Small intestine (tissue), 7 donors: Measurements from ENCODE around the gene SELENOH. TPM values are rescaled to one million over a fixed set of nuclear protein-coding genes. Genes with fewer than 3 reads are reported as not detected.
"Not testable (repeated sequence)": the region's sequence is repeated elsewhere in the genome, so short reads cannot be mapped to it uniquely, and the experiment has no call there.

Experiments
- DNase-seq, 2 donors: peaks; one replicate each; pipeline versions ENCODE4 v3.0.0 to v3.0.0-alpha.2; 2013
- FAIRE-seq: peaks from 2 replicates; lab custom pipeline; 2012; peaks lifted over from hg19 to GRCh38; lab: Jason Lieb, UNC
- H3K27ac ChIP-seq, 3 donors: one replicate each; pipeline ENCODE4 v1.5.1; 2013; ENCODE audit warnings: low read length in 2 of 3, mild to moderate bottlenecking in 2 of 3, control low read depth in 1 of 3, inconsistent platforms in 1 of 3, low read depth in 1 of 3, moderate library complexity in 1 of 3
- H3K27me3 ChIP-seq, 3 donors: one replicate each; pipeline ENCODE4 v1.6.1; 2013; ENCODE audit warnings: low read length in 3 of 3, inconsistent platforms in 1 of 3; ENCODE audit not compliant: control insufficient read depth in 3 of 3, insufficient read depth in 3 of 3
- H3K36me3 ChIP-seq, 3 donors: one replicate each; pipeline ENCODE4 v1.6.1; 2013; ENCODE audit warnings: low read length in 3 of 3, inconsistent platforms in 1 of 3, low read depth in 1 of 3, mild to moderate bottlenecking in 1 of 3, moderate library complexity in 1 of 3; ENCODE audit not compliant: control insufficient read depth in 3 of 3, insufficient read depth in 2 of 3
- H3K4me1 ChIP-seq, 3 donors: one replicate each; pipeline ENCODE4 v1.6.1; 2013; ENCODE audit warnings: low read length in 2 of 3, inconsistent platforms in 1 of 3, low read depth in 1 of 3, mild to moderate bottlenecking in 1 of 3, moderate library complexity in 1 of 3; ENCODE audit not compliant: control insufficient read depth in 3 of 3, insufficient read depth in 2 of 3
- H3K4me3 ChIP-seq, 3 donors: one replicate each; pipeline ENCODE4 v1.5.1; 2013; ENCODE audit warnings: low read length in 3 of 3, control low read depth in 1 of 3, inconsistent platforms in 1 of 3, low read depth in 1 of 3, mild to moderate bottlenecking in 1 of 3, moderate library complexity in 1 of 3
- H3K9me3 ChIP-seq, 2 donors: one replicate each; pipeline ENCODE4 v1.6.1; 2013; ENCODE audit warnings: low read depth in 1 of 2, low read length in 1 of 2; ENCODE audit not compliant: control insufficient read depth in 2 of 2, insufficient read depth in 1 of 2
- WGBS, 3 donors: extraction: QIAGEN DNeasy Blood & Tissue Kit; methylation state at CpG; one replicate each; pipeline ENCODE4 v1.1.7; 2013; 5-methylcytosine and 5-hydroxymethylcytosine counted together
- polyA plus RNA-seq, 4 donors: library from polyadenylated mRNA; stranded (reverse) in 3 of 4; unstranded in 1 of 4; fragments of 200-250 nt in 3 of 4; fragments of 120-200 nt in 1 of 4; gene quantifications; one replicate each; pipeline versions ENCODE4 v1.2.1 to v1.2.3, GENCODE V29; 2013
- donor health status: healthy with polysubstance abuse.
- donor health status: control.
- donor health status: control.
- donor health status: Bipolar disorder and iron deficiency.
- donor health status: healthy.

The SELENOH gene
- polyA plus RNA-seq, 4 donors, result 78.3 to 148 (median 128) TPM

DNA sequence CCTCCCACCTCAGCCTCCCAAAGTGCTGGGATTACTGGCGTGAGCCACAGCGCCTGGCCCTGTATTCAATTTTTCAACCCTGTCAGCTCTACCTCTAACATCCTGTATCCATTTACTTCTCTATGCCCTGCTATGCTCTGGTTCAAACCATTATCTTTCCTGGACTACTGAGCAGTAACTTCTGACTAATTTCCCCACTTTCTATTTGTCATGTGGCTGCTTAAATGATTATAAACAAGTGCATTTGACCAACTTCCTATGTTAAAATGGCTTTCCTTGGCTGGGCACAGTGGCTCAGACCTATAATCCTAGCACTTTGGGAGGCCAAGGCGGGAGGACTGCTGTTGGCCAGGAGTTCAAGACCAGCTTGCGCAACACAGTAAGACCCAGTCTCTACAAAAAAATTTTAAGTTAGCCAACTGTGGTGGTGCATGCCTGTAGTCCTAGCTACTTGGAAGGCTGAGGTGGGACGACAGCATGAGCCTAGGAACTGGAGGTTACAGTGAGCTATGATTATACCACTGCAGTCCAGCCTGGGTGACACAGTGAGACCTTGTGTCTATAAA, 31.4 kb upstream of the SELENOH start:
- 92 to 99% (median 93%) methylated on average over 5 of the region's 5 CpGs for WGBS, 3 donors
- Histone ChIP-seq H3K27me3 (no peaks in the 10 kb centered on the region), H3K27ac (no peak overlapping the region), H3K4me1 (peaks cover 8 to 19% (median 11%) of the 10 kb centered on the region in 3 donors), H3K9me3 (no peaks in the 10 kb centered on the region), H3K36me3 (peaks cover 0 to 7% (median under 1%) of the 10 kb centered on the region in 3 donors), H3K4me3 (no peak overlapping the region)
- DNase-seq (no peak), FAIRE-seq (no peak)

DNA sequence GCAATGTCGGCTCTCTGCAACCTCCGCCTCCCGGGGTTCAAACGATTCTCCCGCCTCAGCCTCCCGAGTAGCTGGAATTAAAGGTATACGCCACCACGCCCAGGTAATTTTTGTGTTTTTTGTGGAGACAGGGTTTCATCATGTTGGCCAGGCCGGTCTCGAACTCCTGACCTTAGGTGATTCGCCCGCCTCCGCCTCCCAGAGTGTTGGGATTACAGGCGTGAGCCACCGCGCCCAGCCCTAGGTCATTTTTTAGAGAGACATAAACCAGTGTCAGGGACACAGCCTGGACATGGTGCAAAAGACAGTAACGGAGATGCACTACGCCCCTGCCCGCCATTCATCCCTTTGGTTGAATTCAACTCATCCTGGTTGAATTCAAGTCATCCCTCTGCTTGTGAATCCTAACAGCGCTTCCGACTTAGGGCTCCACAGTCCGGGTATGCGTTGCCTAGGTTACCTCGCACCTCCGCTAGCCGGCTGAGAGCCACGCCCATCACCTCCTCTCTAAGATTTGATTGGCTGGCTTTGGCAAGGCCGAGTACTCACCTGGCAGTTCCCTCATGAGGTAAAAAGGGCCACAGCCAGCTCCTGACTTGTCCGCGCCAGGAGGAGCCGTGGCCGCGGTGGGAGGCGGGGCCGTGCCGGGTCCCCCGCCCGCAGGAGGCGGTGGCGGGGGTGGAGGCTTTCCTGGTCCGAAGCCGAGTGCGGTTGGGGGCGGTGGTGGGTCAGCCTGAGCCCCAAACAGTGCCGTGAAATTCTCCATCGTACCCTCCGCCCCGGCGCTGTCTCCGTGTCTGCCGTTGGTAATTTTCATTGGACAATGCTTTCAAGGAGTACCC, 29.7 kb upstream of the SELENOH start, which contains the start of gene MED19:
Gene MED19 (minus strand): TSS at position 802 of the 842 bp plus-strand sequence. CDS start 36 bp downstream, at position 766.
- Histone ChIP-seq H3K36me3 (no peaks in the 10 kb centered on the region), H3K9me3 (no peaks in the 10 kb centered on the region), H3K4me3 (peak within 1 kb of the TSS; percentile 87 to 100 (median 91)), H3K27me3 (no peaks in the 10 kb centered on the region), H3K27ac (peak within 1 kb of the TSS; percentile 80 to 94 (median 89)), H3K4me1 (peaks cover 8 to 19% (median 11%) of the 10 kb centered on the region in 3 donors)
- peak; percentile 94 for DNase-seq
- WGBS, 3 donors, result 2 to 5% (median 3%) methylated on average over 44 to 51 of the region's 51 CpGs
- FAIRE-seq, result no peak

DNA sequence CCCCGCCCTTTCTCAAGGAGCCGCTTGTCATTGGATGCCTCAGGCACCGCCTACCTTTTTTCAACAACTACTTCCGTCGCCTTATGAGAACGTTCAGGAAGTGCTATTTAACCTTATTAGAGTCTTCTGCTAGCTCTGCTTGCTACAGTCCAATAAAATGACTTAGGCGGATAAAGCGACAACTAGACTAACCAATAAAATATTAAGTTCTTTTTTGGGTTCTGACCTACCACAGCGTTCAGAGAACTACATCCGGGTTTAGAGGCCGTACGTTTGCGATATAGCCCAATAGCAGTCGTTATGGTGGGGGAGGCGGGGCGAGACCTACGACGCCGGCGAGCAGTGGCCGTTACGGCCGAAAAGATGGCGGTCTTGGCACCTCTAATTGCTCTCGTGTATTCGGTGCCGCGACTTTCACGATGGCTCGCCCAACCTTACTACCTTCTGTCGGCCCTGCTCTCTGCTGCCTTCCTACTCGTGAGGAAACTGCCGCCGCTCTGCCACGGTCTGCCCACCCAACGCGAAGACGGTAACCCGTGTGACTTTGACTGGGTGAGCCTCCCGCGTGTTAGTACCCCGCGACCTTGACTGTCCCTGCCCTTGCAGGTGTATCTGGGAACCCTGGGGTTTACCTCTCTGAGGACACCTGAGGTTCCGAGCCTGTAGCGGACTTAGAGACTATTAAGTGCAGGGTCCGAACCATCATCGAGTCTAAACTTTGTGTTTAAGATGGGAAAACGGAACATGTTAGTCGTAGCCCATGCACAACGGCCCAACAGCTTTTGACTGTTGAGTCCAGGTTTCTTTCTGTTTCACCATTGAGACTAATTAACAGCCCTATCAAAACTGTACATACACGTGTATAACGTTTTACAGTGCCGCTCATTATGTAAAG, 28.8 kb upstream of the SELENOH start, which contains the start of gene TMX2:
Gene TMX2 (plus strand): TSS at position 338 of the 895 bp plus-strand sequence. CDS start 26 bp downstream, at position 364.
- peak; percentile 97 to 99 for DNase-seq
- Histone ChIP-seq H3K4me1 (peaks cover 8 to 19% (median 11%) of the 10 kb centered on the region in 3 donors), H3K9me3 (no peaks in the 10 kb centered on the region), H3K36me3 (no peaks in the 10 kb centered on the region), H3K27me3 (no peaks in the 10 kb centered on the region), H3K27ac (peak within 1 kb of the TSS; percentile 80 to 94 (median 89)), H3K4me3 (peak within 1 kb of the TSS; percentile 87 to 100 (median 91))
- 0 to 1% (median 0%) methylated on average over 52 to 53 of the region's 53 CpGs for WGBS, 3 donors
- FAIRE-seq, result peak; percentile 97

DNA sequence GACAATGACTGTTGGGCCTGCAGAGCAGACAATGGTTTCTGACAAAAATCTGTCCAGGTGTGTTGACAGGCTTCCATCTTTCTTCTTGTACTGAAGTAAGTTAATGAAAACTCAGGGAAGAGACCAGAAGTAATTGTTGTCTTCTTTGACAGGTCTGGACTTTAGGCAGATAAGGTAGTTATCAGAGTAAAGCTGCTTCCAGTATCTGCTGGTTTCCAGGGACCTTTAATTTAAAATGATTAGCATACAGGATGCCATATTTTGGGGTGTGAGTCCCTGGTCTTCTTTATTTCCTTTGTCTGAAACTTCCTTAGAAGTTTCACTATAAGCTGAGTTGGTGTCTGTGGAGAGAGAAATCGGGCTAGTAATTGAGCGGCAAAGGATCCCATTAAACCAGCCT, 27.5 kb upstream of the SELENOH start:
- Histone ChIP-seq H3K36me3 (peaks cover 0 to 7% (median 0%) of the 10 kb centered on the region in 3 donors), H3K4me1 (peaks cover 8 to 19% (median 11%) of the 10 kb centered on the region in 3 donors), H3K4me3 (peak overlapping the region in 2 of 3 donors; percentile 86 to 100), H3K27ac (no peak overlapping the region), H3K9me3 (peaks cover 0 to 3% of the 10 kb centered on the region in 2 donors), H3K27me3 (no peaks in the 10 kb centered on the region)
- 76 to 85% (median 81%) methylated on average over 2 of the region's 2 CpGs for WGBS, 3 donors
- DNase-seq (no peak), FAIRE-seq (no peak)

DNA sequence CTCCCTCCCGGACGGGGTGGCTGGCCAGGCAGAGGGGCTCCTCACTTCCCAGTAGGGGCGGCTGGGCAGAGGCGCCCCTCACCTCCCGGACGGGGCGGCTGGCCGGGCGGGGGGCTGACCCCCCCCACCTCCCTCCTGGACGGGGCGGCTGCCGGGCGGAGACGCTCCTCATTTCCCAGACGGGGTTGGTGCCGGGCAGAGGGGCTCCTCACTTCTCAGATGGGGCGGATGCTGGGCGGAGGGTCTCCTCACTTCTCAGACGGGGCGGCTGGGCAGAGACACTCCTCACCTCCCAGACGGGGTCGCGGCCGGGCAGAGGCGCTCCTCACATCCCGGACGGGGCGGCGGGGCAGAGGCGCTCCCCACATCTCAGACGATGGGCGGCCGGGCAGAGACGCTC, 24.6 kb upstream of the SELENOH start:
- not testable (repeated sequence) for DNase-seq, FAIRE-seq, H3K27me3 ChIP-seq, H3K4me3 ChIP-seq, H3K9me3 ChIP-seq, H3K27ac ChIP-seq
- Histone ChIP-seq H3K36me3 (peaks cover 0 to 17% (median 0%) of the 10 kb centered on the region in 3 donors), H3K4me1 (peaks cover 6 to 13% (median 7%) of the 10 kb centered on the region in 3 donors)
- 95 to 100% (median 98%) methylated on average over 6 to 34 of the region's 34 CpGs for whole genome bisulfite sequencing, 3 donors

DNA sequence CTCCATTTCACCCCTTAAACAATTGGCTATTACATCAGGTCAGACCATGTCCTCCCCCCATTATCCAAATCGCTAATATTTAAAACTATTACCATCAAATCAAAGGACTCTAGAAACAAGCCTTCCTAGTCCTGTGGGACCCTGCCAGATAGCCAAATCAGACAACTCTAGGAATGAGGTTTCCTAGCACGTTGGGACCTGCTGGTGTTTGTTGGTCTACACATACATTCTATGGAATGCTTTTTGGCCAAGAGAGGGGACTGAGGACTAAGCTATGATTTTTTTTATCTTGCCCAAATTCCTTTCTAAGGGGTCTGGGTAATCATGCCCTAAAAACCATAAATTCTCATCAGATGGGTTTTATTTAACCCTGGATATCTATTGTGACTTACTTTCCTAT, 14.1 kb upstream of the SELENOH start:
- no peak for FAIRE-seq
- H3K4me3 ChIP-seq, result no peak overlapping the region
- H3K9me3 ChIP-seq, result no peaks in the 10 kb centered on the region
- H3K27me3 ChIP-seq, result no peaks in the 10 kb centered on the region
- no peak overlapping the region for H3K27ac ChIP-seq
- peaks cover 0 to 4% (median 0%) of the 10 kb centered on the region in 3 donors for H3K4me1 ChIP-seq
- whole genome bisulfite sequencing, 3 donors, result 67 to 82% (median 74%) methylated on average over 2 of the region's 2 CpGs
- H3K36me3 ChIP-seq, result peaks cover 0 to 15% (median 2%) of the 10 kb centered on the region in 3 donors
- DNase-seq, result no peak

DNA sequence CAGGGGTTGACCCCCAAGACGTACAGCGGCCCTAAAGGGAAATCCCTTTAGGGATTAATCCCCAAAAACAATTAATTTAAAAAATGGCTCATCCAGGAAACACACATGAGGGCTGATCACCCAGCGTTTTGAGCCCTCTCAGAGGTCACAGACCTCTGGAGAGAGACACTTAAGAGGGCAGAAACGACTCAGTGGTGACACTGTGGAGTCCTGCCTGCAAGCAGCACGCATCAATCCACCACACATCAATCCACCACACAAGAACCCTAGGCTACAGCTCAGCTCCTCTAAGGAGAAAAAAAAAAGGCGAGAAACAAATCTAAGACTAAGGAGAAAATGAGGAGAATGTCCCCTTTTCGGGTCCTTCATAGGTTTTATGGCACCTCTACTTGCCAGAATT, 12.5 kb upstream of the SELENOH start:
- Histone ChIP-seq H3K36me3 (peaks cover 0 to 17% (median 2%) of the 10 kb centered on the region in 3 donors), H3K4me1 (peaks cover 0 to 4% (median 0%) of the 10 kb centered on the region in 3 donors), H3K9me3 (no peaks in the 10 kb centered on the region), H3K27ac (no peak overlapping the region), H3K4me3 (no peak overlapping the region), H3K27me3 (no peaks in the 10 kb centered on the region)
- FAIRE-seq (no peak), DNase-seq (no peak)
- WGBS, 3 donors, result 61 to 63% (median 62%) methylated on average over 7 of the region's 7 CpGs
